ENCODE measurements around the gene USH2A. TPM values are rescaled to one million over a fixed set of nuclear protein-coding genes. Genes with fewer than 3 reads are reported as not detected.

The USH2A gene
- total RNA-seq, 4 donors from 2014 or later: under 0.01 to 2.0 (median 0.22) TPM; not detected in 1

DNA sequence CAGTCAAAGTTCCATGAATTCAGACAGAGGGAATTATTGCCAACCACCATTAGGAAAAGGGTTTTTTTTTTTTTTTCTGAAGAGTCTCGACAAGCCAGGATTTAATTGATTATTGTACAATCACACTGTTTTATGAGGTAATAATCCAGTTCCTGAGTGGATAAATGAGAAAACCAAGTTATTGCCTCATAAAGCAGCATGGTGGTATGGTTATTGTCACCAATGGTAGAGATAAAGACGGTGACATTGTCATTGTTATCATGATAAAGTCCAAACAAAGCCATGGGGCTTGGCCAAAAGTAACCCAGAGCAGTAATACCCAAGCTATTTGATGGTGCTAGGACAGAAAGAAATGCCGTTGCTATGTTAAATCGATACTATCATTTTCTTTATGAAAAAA lies 232.8 kb downstream of the USH2A start:
- no peaks in the 10 kb centered on the region for H3K27me3 ChIP-seq
- H3K4me1 ChIP-seq: no peaks in the 10 kb centered on the region
- 77 to 84% methylated on average over 4 of the region's 4 CpGs for WGBS, 2 donors
- no peak for DNase-seq
- H3K9me3 ChIP-seq: no peaks in the 10 kb centered on the region
- intact Hi-C loops (cut with DNase I): no loop called here
- no peak overlapping the region for H3K27ac ChIP-seq
- no peak overlapping the region for H3K4me3 ChIP-seq (replicated peaks in 1 of 3)
- no peak for TF ChIP-seq POLR2A (IDR thresholded peaks at IDR 0.05)
- TF ChIP-seq, protein P1, sequence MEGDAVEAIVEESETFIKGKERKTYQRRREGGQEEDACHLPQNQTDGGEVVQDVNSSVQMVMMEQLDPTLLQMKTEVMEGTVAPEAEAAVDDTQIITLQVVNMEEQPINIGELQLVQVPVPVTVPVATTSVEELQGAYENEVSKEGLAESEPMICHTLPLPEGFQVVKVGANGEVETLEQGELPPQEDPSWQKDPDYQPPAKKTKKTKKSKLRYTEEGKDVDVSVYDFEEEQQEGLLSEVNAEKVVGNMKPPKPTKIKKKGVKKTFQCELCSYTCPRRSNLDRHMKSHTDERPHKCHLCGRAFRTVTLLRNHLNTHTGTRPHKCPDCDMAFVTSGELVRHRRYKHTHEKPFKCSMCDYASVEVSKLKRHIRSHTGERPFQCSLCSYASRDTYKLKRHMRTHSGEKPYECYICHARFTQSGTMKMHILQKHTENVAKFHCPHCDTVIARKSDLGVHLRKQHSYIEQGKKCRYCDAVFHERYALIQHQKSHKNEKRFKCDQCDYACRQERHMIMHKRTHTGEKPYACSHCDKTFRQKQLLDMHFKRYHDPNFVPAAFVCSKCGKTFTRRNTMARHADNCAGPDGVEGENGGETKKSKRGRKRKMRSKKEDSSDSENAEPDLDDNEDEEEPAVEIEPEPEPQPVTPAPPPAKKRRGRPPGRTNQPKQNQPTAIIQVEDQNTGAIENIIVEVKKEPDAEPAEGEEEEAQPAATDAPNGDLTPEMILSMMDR (IDR thresholded peaks at IDR 0.05): no peak
- H3K36me3 ChIP-seq: no peaks in the 10 kb centered on the region

DNA sequence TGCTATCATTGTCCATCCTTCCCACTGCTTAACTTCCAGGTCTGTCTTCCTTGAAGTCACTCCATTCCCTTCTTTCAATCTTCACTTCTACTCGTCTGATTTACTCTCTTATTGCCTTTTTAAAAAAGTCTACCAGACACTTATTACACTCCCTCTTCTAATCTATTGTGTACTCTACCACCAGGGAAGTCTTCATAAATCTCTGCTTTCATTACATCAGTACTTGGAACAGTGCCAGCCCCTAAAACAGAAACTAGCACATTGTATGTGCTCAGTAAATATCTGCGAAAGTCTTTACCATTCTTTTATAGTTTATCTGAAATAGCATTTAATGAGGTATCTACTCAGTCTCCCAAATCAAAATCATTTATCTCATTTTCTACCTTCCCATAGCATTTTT lies 236.4 kb downstream of the USH2A start:
- Histone ChIP-seq H3K36me3 (no peaks in the 10 kb centered on the region), H3K9me3 (no peaks in the 10 kb centered on the region), H3K27ac (no peak overlapping the region), H3K4me1 (no peaks in the 10 kb centered on the region), H3K4me3 (replicated peaks in 1 of 3) (no peak overlapping the region), H3K27me3 (no peaks in the 10 kb centered on the region)
- TF ChIP-seq, protein P1 (IDR thresholded peaks at IDR 0.05): no peak
- TF ChIP-seq POLR2A (IDR thresholded peaks at IDR 0.05): no peak
- intact Hi-C loops (cut with DNase I): no loop called here
- WGBS, 2 donors: 69 to 77% methylated on average over 2 of the region's 2 CpGs
- DNase-seq: no peak

DNA sequence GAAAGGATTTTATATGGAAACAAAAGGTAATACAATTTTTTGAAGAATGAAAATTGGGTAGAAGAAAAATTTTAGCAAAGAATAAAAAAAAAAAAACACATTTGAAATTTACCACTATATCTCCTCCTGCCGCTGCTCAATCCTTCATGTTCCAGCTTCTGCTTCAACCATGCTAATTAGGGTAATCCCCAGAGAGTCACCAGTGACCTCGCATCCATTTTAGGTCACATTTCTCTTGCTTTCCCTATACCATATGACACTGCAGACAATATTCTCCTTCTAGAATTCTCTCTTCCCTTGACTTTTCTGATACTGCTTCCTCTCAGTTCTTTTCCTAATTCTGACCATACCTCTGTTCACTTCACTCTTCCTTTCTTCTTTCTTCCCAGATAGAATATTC lies 237.1 kb downstream of the USH2A start:
- Histone ChIP-seq H3K9me3 (no peaks in the 10 kb centered on the region), H3K27ac (no peak overlapping the region), H3K4me1 (no peaks in the 10 kb centered on the region), H3K27me3 (no peaks in the 10 kb centered on the region), H3K4me3 (replicated peaks in 1 of 3) (no peak overlapping the region), H3K36me3 (no peaks in the 10 kb centered on the region)
- no peak for DNase-seq
- TF ChIP-seq POLR2A (IDR thresholded peaks at IDR 0.05): no peak
- TF ChIP-seq, protein P1 (IDR thresholded peaks at IDR 0.05): no peak
- 78 to 81% methylated on average over 2 of the region's 2 CpGs for WGBS, 2 donors
- intact Hi-C loops (cut with DNase I): no loop called here

DNA sequence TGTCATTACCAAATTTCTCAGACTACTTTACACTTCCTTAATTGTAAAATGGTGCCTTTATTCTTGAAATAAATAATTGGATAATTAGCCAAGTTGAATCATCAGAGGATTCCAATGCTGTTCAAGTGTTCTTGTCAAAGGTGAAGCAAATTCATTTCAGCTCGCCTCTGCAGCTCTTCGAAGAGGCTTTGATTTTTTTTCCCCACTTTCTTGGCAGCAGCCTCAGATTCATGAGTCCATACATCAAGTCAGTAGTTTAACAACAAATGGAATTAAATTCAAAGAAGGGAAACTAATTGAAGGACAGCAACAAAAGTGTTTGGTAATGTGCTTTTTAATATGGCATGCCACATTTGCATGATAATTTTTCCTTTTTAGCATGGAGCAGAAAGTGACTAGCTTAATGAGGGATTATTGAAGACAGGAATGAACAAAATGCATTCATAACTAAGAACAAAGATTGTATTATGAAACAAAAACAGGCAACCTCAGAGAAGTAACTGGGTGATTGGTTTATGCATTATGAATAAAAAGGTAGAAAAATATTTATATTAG lies 239.0 kb downstream of the USH2A start:
- TF ChIP-seq, protein P1 (IDR thresholded peaks at IDR 0.05): no peak
- no peak for TF ChIP-seq POLR2A (IDR thresholded peaks at IDR 0.05)
- Histone ChIP-seq H3K36me3 (no peaks in the 10 kb centered on the region), H3K4me3 (replicated peaks in 1 of 3) (no peak overlapping the region), H3K27ac (no peak overlapping the region), H3K9me3 (no peaks in the 10 kb centered on the region), H3K27me3 (no peaks in the 10 kb centered on the region), H3K4me1 (no peaks in the 10 kb centered on the region)
- DNase-seq: no peak
- intact Hi-C loops (cut with DNase I): no loop called here
- 36 to 41% methylated on average over 2 of the region's 2 CpGs for WGBS, 2 donors

DNA sequence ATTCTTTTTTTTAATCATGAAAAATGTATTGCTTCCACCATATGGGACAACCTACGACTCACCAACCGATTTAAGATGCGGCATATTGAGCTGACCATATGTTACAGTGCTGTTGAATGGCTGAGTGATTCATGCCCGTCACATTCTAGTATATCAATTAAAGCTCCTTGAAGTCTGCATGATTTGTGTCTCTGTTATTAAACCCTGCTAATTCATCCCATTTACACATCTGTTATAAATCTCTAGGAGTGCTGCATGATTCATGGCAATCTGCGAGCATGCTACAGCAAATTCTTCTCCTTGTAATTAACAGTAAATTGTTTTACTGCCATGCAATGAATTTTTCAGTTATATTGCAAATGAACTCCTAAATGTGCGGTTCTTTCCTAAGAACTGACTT lies 239.8 kb downstream of the USH2A start:
- H3K27me3 ChIP-seq: no peaks in the 10 kb centered on the region
- WGBS, 2 donors: 81 to 83% methylated on average over 6 of the region's 6 CpGs
- H3K27ac ChIP-seq: no peak overlapping the region
- TF ChIP-seq, protein P1 (IDR thresholded peaks at IDR 0.05): no peak
- no peak for TF ChIP-seq POLR2A (IDR thresholded peaks at IDR 0.05)
- no peaks in the 10 kb centered on the region for H3K4me1 ChIP-seq
- H3K36me3 ChIP-seq: no peaks in the 10 kb centered on the region
- H3K4me3 ChIP-seq (replicated peaks in 1 of 3): no peak overlapping the region
- no peaks in the 10 kb centered on the region for H3K9me3 ChIP-seq
- intact Hi-C loops (cut with DNase I): no loop called here
- DNase-seq: no peak
